ENCODE measurements around the gene KRT17.
"Not testable (repeated sequence)": the region's sequence is repeated elsewhere in the genome, so short reads cannot be mapped to it uniquely, and the experiment has no call there.

Gene KRT17

GRCh38 chr17:41589301-41589700 lies 35.1 kb downstream of the KRT17 start:
- no peak for FAIRE-seq

- no peak for FAIRE-seq
These were observed 36.1 kb downstream of the KRT17 start for GRCh38 chr17:41588126-41588810.

GRCh38 chr17:41586863-41587495 lies 37.4 kb downstream of the KRT17 start, which contains the start of gene KRT14:
Gene KRT14, minus strand, starts transcription at chr17:41586895. Its CDS starts 61 bp downstream, at chr17:41586834.
- FAIRE-seq = no peak

GRCh38 chr17:41585301-41586056 lies 38.9 kb downstream of the KRT17 start:
- no peak for FAIRE-seq

DNA sequence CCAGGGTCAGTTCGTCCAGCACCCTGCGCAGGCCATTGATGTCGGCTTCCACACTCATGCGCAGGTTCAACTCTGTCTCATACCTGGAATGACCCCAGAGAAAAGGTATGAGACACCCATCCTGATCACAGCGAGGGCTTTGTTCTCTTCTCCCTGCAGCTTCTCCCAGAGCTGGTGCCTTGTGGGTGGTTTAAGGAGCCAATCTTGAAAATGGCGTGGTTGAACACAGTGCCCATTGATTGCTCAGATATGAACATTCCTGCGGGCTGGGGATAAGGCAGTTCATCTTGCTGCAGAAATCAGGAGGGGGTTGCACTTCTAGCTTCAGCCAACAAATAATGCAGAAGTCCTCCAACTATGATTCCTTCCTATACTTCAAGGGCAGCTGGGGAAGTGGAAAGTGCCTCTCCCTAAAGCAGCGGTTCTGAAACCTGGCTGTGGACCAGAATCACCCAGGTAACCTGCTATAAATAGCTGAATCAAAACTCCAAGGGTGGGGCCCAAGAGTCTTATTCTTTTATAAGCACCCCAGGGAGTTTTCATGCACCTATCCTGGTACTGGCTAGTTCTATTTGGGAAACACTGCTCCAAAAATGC lies 39.9 kb downstream of the KRT17 start:
- FAIRE-seq = not testable (repeated sequence)

GRCh38 chr17:41583137-41584127 lies 40.9 kb downstream of the KRT17 start:
- FAIRE-seq = no peak

- FAIRE-seq = not testable (repeated sequence)
These were observed 42.1 kb downstream of the KRT17 start for GRCh38 chr17:41582061-41582968.

- FAIRE-seq = no peak
These were observed 42.9 kb downstream of the KRT17 start for GRCh38 chr17:41581366-41582060.

DNA sequence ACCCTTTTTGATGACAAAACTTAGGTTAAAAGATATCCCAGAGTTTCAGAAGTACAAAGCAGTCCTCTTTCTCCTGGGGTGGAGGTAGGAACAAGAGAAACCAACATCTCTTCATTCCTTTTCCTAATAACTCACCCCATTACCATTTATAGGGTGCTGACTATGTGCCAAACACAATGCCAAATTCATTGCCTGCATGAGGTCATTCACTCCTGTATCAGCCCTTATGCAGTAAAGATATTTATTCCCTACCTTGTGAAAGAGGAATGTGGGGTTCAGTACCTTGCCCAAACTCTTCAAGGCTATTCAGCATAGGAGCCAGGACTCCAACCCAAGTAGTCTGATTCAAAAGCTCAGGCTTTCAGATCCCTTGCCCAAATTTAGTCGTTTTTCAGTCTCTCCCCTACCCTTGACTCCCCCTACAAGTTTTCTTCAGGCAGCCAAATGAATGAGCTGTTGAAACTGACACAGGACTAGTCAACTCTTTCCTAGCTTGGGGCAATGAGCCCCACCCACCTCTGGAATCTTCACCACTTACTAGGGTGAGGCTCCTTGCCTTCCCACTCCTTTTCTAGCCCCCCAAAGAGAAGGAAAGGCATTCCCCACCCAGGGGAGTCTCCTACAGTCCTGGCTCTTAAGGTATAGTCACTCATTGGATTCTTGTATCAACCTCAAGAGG lies 43.5 kb downstream of the KRT17 start:
- no peak for FAIRE-seq

- FAIRE-seq = no peak
These were observed 44.2 kb downstream of the KRT17 start for GRCh38 chr17:41580244-41580575.

DNA sequence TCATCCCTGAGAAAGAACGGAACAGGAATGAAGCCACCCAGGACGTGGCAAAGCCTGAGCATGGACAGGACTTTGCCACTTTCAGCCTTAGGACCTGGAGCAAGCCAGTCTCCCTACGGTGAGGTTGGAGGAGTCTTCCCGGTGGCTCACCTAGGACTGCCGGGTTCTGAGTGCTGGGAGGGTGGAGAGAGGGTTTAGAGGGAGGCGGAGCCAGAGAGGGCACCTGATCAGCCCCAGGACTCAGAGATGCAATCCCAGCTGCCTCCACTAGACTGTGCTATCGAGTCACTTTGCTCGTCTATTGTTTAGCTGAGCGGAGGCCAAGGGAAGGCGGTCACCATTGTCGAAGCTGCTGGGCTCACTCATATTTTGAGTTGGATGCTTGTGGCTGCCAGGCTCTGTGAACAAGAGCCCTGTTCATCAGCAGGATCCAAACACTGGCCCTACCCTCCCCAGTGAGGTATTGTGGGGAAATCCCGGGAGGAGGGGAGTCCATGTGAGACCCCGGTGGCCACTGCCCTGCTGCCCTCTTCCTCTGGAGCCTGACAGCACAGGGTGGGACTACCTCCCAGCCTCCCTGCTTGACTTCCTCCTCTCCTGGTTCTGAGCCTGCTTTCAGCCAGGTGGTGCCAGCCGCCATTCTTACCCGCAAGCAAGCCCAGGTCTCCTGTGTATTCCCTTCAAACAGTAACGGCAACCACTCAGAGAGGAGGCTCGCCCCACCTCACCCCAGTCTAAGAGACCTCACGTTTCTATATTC lies 44.7 kb downstream of the KRT17 start:
- FAIRE-seq = no peak

DNA sequence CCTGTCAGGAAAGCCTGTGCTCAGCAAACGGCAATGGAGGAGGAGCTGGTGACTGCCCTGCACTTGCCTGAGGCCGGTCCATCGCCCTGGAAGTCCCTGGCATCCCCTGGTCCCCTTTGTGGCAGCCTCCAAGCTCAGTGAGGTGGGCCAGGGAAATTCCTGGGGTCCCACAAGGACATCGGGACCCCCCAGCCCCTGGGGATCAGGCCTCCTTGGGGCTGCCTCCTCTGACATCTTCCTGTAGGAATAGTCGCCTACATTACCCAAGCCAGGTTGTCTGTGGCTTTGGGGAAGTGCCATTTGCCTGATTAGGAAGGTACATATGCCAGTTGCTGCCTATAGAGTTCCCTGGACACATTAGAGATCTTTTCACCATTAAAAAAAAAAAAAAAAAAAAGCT lies 45.4 kb downstream of the KRT17 start:
- FAIRE-seq = no peak

GRCh38 chr17:41578538-41578937 lies 45.8 kb downstream of the KRT17 start:
- no peak for FAIRE-seq

DNA sequence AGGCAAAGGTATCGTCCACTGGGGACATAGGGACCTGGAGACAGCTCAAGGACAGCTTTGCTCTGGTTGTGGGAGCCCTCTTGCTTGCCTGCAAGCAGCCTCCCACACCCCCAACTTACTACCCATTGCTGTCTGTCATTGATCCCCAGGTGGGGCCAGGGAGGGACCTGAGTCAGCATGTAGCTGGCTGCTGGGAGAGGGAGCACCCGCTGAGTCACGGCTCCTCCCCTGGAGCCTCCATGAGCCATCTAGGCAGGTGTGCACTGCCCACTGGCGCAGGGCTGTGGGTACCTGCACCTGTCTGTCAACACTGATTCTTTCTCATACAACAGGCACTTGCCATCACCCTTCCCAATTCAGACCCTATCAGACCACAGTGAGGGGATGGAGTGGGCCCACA lies 47.6 kb downstream of the KRT17 start:
- not testable (repeated sequence) for FAIRE-seq

GRCh38 chr17:41575336-41575735 lies 49.0 kb downstream of the KRT17 start:
- no peak for FAIRE-seq

DNA sequence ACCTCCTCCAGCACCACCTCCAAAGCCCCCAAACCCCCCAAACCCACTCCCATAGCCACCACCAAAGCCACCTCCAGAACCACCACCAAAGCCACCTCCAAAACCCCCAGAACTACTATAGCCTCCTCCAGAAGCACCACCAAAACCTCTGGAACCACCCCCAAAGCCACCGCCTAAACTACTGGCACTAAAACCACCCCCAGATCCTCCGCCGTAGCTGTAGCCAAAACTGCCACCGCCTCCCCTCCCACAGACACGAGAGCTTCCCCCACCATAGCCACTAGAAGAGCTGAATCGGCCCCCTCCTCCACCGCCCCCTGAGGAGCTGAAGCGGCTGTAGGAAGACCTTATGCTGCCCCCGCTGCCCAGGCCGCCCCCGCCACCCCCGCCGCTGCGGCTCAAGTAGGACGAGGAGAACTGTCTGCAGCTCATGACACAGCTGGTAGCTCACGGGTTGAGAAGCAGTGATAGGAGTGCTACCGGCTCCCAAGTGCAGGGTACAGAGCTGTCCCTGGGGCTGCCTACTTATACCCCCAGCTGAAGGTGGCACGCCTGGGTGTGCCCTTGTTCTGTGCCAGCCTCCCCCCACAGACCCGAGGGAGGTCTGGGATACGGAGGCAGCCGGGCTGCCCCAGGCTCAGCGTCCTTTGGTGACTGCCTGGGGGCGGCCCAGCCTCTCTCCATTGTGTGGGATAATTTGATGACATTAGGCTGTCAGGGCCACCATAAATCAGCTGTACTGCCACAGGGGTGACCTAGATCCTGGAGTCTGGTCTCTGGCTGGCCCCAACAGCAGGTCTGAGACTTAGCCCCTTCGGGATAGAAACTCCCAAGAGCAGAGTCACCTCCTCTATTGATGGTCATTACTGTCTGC lies 52.6 kb downstream of the KRT17 start, which contains the start of gene KRT9:
Gene KRT9, minus strand, starts transcription at position 499 of the 874 bp plus-strand sequence. Its CDS starts 67 bp downstream, at position 432.
- FAIRE-seq = no peak

All from A204.1 (cell line).